Right renal cortex interstitium (tissue), 3 donors: ENCODE data around the gene TLDC2. TPM values are rescaled to one million over a fixed set of nuclear protein-coding genes. Genes with fewer than 3 reads are reported as not detected.
A peak's percentile ranks its signal among the peaks of the same experiment; 100 is the strongest.
"Not testable (repeated sequence)": the region's sequence is repeated elsewhere in the genome, so short reads cannot be mapped to it uniquely, and the experiment has no call there.

Source experiments
- DNase-seq, 3 donors: peaks; one replicate each; pipeline ENCODE4 v3.0.0-alpha.2; 2013; ENCODE audit warnings: low read depth in 3 of 3, low spot score in 2 of 3
- polyA plus RNA-seq, 3 donors: library from polyadenylated mRNA; unstranded; fragments of 120-200 nt; gene quantifications; one replicate each; pipeline ENCODE4 v1.2.1, GENCODE V29; 2013; ENCODE audit not compliant: insufficient read length in 3 of 3

The TLDC2 gene
- polyA plus RNA-seq, 3 donors = 1.8 to 4.8 (median 3.2) TPM

GRCh38 chr20:36866681-36867495, 9.1 kb upstream of the TLDC2 start:
- no peak for DNase-seq

- DNase-seq = no peak
Measured at GRCh38 chr20:36871640-36872570, 4.0 kb upstream of the TLDC2 start.

GRCh38 chr20:36872852-36873251, 3.1 kb upstream of the TLDC2 start:
- DNase-seq = no peak

- no peak for DNase-seq
Measured at GRCh38 chr20:36873498-36874189, 2.3 kb upstream of the TLDC2 start.

- not testable (repeated sequence) for DNase-seq
Measured at GRCh38 chr20:36875093-36875492, 845 bp upstream of the TLDC2 start.

- DNase-seq = no peak
Measured at GRCh38 chr20:36876473-36876833, 515 bp downstream of the TLDC2 start.

GRCh38 chr20:36878941-36879340, 3.0 kb downstream of the TLDC2 start:
- DNase-seq = no peak

- DNase-seq = no peak
Measured at GRCh38 chr20:36880741-36881250, 4.9 kb downstream of the TLDC2 start.

GRCh38 chr20:36881331-36881730, 5.4 kb downstream of the TLDC2 start:
- DNase-seq = no peak

GRCh38 chr20:36881888-36882287, 6.0 kb downstream of the TLDC2 start:
- DNase-seq = no peak

GRCh38 chr20:36883977-36884535, 8.1 kb downstream of the TLDC2 start:
- DNase-seq = no peak

GRCh38 chr20:36885356-36885755, 9.4 kb downstream of the TLDC2 start:
- no peak for DNase-seq

GRCh38 chr20:36886859-36887751, 11.2 kb downstream of the TLDC2 start:
- DNase-seq = peak; percentile 72 to 84 (median 78)

- DNase-seq = no peak
Measured at GRCh38 chr20:36887752-36888090, 11.8 kb downstream of the TLDC2 start.

GRCh38 chr20:36888880-36889516, 13.1 kb downstream of the TLDC2 start:
- DNase-seq = no peak

GRCh38 chr20:36890586-36890985, 14.6 kb downstream of the TLDC2 start:
- DNase-seq = no peak

- no peak for DNase-seq
Measured at GRCh38 chr20:36891211-36891610, 15.3 kb downstream of the TLDC2 start.

GRCh38 chr20:36893801-36894200, 17.9 kb downstream of the TLDC2 start:
- no peak for DNase-seq

GRCh38 chr20:36895036-36895435, 19.1 kb downstream of the TLDC2 start:
- no peak for DNase-seq
